Suprapubic skin (tissue), 3 donors: Measurements from ENCODE around the gene ZBTB14.

Experiments
- POLR2AphosphoS5 ChIP-seq, 3 donors: sonication (generic); formaldehyde crosslinking; IDR thresholded peaks; one replicate each; pipeline ENCODE4 v1.6.1; 2017; ENCODE audit warnings: antibody characterized with exemption in 3 of 3
- TF ChIP-seq, protein P1 (sequence below), 2 donors: fragments of 200-600 bp in 1 of 2; fragments of 450-650 bp in 1 of 2; sonication (generic) in 1 of 2; IDR thresholded peaks; one replicate each; pipeline ENCODE4 v1.5.1; 2016 to 2019; ENCODE audit warnings: antibody characterized with exemption in 2 of 2, mild to moderate bottlenecking in 1 of 2, moderate library complexity in 1 of 2

DNA sequence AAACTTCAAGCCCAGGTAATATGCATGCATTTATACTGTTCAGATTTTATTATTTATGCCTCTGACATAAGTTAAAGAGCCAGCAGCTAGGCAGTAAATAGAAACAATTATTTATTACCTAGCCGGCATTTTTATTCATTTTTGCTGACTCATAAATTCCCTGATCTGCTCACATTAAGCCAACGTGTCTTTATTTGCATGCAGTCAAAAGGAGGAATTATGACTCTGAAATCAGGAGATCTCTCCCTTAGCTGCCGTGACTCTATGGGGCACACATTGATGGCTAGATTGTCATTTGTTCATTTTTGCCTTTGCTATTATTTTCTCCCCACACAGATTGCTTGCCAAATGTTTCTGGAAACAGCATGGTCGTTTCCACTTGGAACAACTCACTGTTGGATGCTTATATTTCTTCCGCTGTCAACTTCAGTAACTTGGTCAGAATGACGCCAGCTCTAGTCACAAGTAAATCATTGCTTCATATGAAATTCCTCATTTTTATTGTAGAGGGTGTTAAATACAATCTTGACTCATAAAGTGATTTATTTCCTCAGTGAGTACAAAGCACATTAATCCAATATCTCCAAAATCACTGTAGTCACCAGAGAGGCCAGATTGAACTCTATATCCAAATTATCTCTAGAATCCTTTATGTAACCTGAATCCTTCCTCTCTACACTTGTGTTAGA is 15.9 kb upstream of the ZBTB14 start:
- TF ChIP-seq, protein P1, sequence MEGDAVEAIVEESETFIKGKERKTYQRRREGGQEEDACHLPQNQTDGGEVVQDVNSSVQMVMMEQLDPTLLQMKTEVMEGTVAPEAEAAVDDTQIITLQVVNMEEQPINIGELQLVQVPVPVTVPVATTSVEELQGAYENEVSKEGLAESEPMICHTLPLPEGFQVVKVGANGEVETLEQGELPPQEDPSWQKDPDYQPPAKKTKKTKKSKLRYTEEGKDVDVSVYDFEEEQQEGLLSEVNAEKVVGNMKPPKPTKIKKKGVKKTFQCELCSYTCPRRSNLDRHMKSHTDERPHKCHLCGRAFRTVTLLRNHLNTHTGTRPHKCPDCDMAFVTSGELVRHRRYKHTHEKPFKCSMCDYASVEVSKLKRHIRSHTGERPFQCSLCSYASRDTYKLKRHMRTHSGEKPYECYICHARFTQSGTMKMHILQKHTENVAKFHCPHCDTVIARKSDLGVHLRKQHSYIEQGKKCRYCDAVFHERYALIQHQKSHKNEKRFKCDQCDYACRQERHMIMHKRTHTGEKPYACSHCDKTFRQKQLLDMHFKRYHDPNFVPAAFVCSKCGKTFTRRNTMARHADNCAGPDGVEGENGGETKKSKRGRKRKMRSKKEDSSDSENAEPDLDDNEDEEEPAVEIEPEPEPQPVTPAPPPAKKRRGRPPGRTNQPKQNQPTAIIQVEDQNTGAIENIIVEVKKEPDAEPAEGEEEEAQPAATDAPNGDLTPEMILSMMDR (IDR thresholded peaks at IDR 0.05) = no peak
- no peak for TF ChIP-seq POLR2AphosphoS5 (IDR thresholded peaks at IDR 0.05)
